ENCODE data around the gene FAM13C.

DNA sequence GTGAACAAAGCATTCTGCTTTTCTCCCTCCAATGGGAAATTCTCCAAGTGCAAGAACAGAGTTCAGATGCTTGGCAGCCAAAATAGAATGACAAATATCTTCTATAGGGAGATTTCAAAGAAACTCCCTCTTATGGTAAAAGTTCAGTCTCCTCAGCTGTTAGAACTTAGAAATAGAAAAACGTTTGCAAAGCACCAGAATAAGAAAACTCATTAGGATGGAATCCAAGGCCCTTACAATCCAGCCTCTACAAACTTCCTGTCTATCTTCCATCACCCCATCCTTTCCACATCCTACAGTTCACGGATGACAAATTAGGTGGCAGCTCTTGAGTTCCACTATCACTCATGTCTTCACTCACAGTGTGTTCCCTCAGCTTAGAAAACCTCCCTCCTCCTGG lies 25.7 kb downstream of the FAM13C start:
- TF ChIP-seq, protein P1, sequence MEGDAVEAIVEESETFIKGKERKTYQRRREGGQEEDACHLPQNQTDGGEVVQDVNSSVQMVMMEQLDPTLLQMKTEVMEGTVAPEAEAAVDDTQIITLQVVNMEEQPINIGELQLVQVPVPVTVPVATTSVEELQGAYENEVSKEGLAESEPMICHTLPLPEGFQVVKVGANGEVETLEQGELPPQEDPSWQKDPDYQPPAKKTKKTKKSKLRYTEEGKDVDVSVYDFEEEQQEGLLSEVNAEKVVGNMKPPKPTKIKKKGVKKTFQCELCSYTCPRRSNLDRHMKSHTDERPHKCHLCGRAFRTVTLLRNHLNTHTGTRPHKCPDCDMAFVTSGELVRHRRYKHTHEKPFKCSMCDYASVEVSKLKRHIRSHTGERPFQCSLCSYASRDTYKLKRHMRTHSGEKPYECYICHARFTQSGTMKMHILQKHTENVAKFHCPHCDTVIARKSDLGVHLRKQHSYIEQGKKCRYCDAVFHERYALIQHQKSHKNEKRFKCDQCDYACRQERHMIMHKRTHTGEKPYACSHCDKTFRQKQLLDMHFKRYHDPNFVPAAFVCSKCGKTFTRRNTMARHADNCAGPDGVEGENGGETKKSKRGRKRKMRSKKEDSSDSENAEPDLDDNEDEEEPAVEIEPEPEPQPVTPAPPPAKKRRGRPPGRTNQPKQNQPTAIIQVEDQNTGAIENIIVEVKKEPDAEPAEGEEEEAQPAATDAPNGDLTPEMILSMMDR (IDR thresholded peaks at IDR 0.05; ENCODE audit: low read depth, low read length, poor library complexity, severe bottlenecking), result no peak
- TF ChIP-seq EZH2phosphoT487 (IDR thresholded peaks at IDR 0.05; ENCODE audit: borderline replicate concordance, low read length), result no peak

All from DOHH2 (cell line).